PFSK-1 (cell line): ENCODE measurements around the gene LMBRD1.

Experiments
- FOXP2 ChIP-seq: optimal IDR thresholded peaks from 2 replicates; pipeline ENCODE3; 2011; ENCODE audit warnings: borderline replicate concordance, control low read depth, inconsistent platforms; ENCODE audit not compliant: insufficient read depth; ENCODE audit errors: extremely low read length, extremely low read depth
- POLR2AphosphoS5 ChIP-seq: IDR thresholded peaks from 2 replicates; pipeline ENCODE4 v1.6.1; 2012; ENCODE audit warnings: low read depth, mild to moderate bottlenecking, control low read depth, low read length, moderate library complexity
- SIN3A ChIP-seq: IDR thresholded peaks from 2 replicates; pipeline ENCODE4 v1.6.1; 2012; ENCODE audit warnings: mild to moderate bottlenecking, low read length, moderate library complexity, borderline replicate concordance; ENCODE audit not compliant: insufficient read depth
- TAF1 ChIP-seq: IDR thresholded peaks from 2 replicates; pipeline ENCODE4 v1.6.1; 2012; ENCODE audit warnings: low read length, control low read depth, borderline replicate concordance; ENCODE audit not compliant: insufficient read depth
- TF ChIP-seq, protein P1 (sequence below), 2 experiments: IDR thresholded peaks; 2 replicates each; pipeline versions ENCODE4 v1.6.1 to v1.8.0; 2011 to 2012; ENCODE audit warnings: low read depth in 2 of 2, low read length in 2 of 2, control low read depth in 1 of 2, inconsistent platforms in 1 of 2, mild to moderate bottlenecking in 1 of 2, moderate library complexity in 1 of 2; ENCODE audit not compliant: insufficient read depth in 1 of 2

Gene LMBRD1

GRCh38 chr6:69792292-69792691, 4.5 kb downstream of the LMBRD1 start:
- TF ChIP-seq TAF1 (no peak), FOXP2 (no peak)
- TF ChIP-seq, protein P1, sequence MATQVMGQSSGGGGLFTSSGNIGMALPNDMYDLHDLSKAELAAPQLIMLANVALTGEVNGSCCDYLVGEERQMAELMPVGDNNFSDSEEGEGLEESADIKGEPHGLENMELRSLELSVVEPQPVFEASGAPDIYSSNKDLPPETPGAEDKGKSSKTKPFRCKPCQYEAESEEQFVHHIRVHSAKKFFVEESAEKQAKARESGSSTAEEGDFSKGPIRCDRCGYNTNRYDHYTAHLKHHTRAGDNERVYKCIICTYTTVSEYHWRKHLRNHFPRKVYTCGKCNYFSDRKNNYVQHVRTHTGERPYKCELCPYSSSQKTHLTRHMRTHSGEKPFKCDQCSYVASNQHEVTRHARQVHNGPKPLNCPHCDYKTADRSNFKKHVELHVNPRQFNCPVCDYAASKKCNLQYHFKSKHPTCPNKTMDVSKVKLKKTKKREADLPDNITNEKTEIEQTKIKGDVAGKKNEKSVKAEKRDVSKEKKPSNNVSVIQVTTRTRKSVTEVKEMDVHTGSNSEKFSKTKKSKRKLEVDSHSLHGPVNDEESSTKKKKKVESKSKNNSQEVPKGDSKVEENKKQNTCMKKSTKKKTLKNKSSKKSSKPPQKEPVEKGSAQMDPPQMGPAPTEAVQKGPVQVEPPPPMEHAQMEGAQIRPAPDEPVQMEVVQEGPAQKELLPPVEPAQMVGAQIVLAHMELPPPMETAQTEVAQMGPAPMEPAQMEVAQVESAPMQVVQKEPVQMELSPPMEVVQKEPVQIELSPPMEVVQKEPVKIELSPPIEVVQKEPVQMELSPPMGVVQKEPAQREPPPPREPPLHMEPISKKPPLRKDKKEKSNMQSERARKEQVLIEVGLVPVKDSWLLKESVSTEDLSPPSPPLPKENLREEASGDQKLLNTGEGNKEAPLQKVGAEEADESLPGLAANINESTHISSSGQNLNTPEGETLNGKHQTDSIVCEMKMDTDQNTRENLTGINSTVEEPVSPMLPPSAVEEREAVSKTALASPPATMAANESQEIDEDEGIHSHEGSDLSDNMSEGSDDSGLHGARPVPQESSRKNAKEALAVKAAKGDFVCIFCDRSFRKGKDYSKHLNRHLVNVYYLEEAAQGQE (IDR thresholded peaks at IDR 0.05; ENCODE audit: insufficient read depth in 1 of 2, low read depth in 2 of 2, low read length in 2 of 2): no peak

DNA sequence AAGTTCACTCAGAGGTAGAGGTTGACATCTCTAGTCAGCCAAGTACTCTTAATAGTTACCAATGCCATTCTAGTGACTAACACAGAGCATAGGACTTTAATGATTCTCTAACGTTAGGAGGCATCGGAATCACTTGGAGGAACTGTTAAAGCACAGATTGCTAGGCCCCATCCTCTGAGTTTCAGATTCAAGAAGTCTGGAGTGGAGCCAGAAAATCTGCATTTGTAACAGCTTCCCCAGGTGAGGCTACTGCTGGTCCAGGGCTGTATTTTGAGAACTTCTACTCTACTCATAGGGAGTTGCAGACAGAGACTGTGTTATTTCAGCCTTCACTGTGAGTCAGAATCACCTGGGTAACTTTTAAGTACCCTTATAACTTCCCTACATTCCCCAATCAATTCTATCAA, 5.7 kb downstream of the LMBRD1 start:
- TF ChIP-seq POLR2AphosphoS5 (no peak), FOXP2 (no peak), TAF1 (no peak), SIN3A (no peak)
- TF ChIP-seq, protein P1 (IDR thresholded peaks at IDR 0.05; ENCODE audit: insufficient read depth in 1 of 2, low read depth in 2 of 2, low read length in 2 of 2): no peak

DNA sequence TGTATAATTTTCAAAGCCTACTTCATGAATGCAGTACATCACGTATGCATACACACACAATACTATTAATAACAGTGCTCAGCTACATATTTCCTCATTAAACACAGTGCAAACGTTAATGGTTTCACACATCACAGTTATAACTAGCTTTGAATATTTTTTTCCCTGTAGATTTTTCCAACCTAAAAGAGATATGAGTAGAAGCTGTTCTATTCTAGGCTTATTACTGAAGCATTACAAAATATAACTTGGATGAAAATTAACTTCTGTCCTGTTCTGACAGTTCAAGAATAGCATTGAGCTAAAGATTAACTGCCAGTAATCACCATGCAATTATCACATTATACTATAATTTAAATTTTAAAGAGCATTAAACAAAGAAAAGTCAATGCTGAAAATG, 6.2 kb downstream of the LMBRD1 start:
- no peak for TF ChIP-seq TAF1
- no peak for TF ChIP-seq SIN3A
- no peak for TF ChIP-seq POLR2AphosphoS5
- TF ChIP-seq FOXP2: no peak
- TF ChIP-seq, protein P1 (IDR thresholded peaks at IDR 0.05; ENCODE audit: insufficient read depth in 1 of 2, low read depth in 2 of 2, low read length in 2 of 2): no peak

DNA sequence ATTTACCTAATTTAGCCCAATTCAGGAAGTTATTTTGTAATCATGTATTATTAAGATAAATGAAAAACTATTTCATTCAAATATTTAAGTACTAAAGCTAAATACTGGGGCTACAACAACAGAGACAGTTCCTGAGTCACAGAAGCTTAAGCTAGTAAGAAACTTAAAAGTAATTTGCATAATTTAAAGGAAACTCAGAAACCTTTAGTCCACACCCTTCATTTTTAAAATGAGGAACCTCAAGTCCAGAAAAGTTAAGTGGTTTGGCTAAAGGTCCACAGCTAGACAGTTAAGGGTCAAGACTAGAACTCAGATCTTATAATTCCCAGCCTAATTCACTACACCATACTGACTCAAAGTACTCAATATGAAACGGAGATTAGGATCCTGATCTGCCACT, 7.2 kb downstream of the LMBRD1 start:
- TF ChIP-seq SIN3A (no peak), POLR2AphosphoS5 (no peak), FOXP2 (no peak), TAF1 (no peak)
- TF ChIP-seq, protein P1 (IDR thresholded peaks at IDR 0.05; ENCODE audit: insufficient read depth in 1 of 2, low read depth in 2 of 2, low read length in 2 of 2): no peak

DNA sequence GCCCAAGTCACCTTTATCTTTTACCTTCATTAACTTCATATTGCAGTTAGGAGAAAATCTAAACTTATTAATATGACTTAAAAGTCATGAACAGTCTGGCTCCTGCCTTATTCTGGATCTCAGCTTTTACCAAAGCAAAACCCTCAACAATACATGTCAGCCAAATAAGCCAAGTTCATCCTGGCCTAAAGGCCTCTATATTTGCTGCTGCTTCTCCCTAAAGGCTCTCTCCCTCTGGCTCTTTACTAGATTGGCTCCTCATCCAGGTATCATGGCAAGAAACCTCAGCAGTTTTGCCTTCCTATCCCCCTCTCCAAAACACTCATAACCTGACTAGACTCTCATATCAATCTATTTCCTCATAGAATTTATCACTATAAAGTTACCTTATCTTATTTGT, 11.1 kb downstream of the LMBRD1 start:
- TF ChIP-seq TAF1 (no peak), SIN3A (no peak), FOXP2 (no peak), POLR2AphosphoS5 (no peak)
- TF ChIP-seq, protein P1 (IDR thresholded peaks at IDR 0.05; ENCODE audit: insufficient read depth in 1 of 2, low read depth in 2 of 2, low read length in 2 of 2): no peak
